ENCODE results near the gene C1QTNF2.

C1QTNF2 gene

DNA sequence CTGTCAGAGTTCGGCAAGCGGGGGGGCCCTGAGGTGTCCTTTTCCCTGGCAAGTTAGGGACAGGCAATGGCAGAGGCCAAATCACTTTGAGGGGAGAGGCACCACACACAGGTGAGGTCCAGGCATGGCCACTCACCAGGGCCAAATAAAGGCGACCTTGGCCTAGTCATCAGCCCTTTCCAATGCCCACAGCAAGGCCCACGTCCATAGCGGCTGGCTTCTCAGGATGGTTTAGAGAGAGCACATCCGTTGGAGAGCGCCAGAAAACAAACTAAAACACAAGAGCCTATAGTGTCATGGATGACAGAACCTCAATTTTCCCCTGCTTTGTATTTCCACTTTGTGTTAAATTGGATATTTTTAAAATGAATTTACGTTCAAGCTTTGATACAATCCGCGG, 65.1 kb downstream of the C1QTNF2 start:
- DNase-seq: no peak

DNA sequence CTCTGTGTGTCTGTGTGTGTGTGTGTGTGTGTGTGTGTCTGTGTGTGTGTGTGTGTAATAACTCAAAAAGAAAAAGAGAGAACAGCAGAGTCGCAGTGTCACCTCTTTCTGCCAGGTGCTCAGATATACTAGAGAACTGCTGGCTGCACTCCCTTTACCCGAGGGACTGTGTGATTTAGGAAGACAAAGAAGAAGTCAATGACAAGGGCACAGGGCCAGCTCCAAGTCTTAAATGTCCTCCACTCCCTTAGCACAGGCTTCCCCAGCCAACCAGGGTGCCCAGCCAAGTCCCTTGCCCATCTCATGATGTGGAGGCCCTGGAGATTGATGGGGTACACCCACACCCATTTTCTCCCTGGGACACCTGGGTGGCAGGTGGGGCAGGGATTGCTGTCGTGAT, 66.7 kb downstream of the C1QTNF2 start:
- no peak for DNase-seq

DNA sequence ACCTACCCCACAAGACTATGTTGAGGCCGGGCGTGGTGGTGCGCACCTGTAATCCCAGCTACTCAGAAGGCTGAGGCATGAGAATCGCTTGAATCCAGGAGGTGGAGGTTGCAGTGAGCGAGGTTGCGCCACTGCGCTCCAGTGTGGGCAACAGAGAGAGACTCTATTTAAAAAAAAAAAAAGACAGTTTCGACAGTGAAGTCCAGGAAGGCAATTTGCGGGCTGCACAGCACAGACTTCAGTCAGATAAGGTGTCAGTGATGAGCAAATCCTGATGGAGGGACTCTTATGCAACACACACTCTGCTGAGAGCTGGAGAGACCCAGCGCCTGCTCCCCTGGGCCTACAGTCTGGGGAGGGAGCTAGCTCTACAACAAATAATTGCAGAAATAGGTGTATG, 72.2 kb downstream of the C1QTNF2 start:
- DNase-seq: no peak

DNA sequence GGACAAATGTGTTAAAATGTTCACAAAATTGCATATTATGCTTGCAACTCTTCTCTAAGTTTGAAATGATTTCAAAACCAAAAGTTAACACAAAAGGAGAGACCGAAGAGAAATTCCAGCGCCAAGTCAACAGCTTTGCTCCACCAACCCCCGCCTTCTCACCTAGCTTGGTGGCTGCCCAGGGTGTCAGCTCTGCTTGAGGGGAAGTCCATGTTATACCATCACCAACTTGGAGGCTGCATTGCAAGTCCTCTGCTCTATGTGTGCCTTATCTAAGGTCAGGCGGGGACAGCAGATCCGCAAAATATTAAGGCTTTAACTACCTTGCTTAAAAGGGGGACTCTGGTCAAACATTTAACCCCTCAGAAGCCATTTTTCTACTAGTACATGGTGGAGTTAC, 72.7 kb downstream of the C1QTNF2 start:
- no peak for DNase-seq
